SIG-M5 (cell line): ENCODE data around the gene ALK.

Source experiments
- DNase-seq: peaks from one replicate; lab custom pipeline; 2025; lab: John Stamatoyannopoulos, UW

The ALK gene

DNA sequence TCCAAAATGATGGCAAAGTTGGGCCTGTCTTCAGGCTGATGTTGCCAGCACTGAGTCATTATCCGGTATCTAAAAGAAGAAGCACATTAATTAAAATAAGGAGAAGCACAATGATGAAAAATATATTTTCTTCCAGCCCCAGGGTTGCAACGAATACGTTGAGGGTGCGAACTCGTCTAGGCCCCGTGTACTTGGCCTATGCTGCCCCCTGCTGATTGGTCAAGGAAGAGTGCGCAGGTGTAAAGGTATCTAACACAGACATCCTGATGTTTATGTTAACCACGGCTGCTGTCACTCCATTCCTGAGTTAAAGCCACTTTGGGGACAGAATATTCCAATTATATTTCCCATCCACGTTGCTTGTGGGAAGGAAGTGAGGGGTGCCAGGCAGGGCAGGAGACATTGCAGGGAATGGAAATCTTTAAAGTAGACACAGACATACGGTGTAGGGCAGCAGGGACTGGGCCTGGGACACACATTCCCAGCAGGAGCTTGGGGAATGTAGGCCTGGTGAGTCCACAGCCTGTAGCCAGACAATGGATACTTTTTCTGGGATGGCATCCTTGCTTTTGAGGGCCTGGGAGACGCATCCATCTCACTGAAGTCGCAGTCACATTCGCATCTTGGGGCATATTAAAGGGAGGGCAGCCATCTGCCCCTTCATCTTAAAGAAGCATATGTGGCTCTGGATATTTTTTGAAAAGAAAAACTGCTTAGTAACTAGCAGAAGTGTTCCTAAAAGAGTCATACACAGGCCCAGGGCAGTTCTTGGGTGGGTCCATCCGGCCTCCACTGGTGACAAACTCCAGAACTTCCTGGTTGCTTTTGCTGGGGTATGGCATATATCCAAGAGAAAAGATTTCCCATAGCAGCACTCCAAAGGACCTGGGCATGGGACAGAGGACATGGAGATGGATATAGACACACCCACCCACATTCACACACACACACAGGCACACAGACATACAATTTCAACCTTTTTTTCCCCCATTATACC, 724.3 kb downstream of the ALK start:
- DNase-seq, result no peak

DNA sequence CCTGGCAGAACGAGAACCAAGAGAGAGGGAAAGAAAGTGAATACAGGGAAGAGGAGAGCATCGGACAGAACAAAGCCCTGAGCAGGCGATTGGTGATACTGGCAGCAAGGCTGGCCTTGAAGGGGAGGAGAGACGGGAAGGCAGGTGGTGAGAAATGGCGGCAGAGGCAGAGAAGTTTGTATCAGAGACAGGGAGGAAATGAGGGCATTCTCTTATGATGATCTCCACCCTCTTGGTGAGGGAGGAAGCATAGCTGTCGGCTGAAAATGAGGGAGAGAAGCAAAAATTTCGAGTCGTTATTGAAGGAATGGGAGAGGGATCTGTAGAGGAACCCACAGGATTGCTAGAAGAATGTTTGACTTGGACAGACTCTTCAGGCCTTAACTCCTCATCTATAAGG, 725.6 kb downstream of the ALK start:
- no peak for DNase-seq

DNA sequence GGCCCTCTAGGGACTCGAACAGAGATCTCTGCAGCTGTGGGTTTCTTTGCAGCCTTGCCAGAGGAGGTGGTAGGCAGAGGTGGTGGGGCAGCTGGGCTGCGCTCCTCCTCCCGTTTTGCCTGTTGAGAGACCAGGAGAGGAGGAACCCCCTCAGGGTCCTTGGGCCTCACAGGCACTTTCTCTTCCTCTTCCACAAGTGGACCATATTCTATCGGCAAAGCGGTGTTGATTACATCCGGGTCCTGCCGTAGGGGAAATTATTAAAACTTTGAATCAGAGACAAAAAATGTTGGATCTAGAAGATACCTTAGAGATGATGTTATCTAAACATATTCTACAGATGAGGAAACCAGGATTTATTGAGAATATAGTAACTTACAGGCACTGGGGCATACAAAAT, 727.7 kb downstream of the ALK start:
- no peak for DNase-seq

DNA sequence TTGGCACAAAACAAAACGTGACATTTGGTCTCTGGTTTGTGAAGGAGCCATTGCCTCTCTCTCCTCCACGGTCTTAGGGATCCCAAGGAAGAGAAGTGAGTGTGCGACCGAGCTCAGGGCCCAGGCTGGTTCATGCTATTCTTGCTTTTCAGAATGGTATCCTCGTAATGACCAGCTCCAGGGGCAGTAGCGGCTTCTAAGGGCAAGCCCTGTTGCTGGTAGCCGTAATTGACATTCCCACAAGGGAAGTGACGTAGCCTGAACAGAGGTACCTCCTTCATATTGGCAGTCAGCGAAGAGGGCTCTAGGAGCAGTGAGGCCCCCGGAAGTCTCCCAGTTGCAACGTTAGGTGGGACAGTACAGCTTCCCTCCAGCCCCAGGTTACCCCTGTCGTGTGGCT, 728.3 kb downstream of the ALK start:
- no peak for DNase-seq

GRCh38 chr2:29192526-29192925, 728.9 kb downstream of the ALK start:
- no peak for DNase-seq

DNA sequence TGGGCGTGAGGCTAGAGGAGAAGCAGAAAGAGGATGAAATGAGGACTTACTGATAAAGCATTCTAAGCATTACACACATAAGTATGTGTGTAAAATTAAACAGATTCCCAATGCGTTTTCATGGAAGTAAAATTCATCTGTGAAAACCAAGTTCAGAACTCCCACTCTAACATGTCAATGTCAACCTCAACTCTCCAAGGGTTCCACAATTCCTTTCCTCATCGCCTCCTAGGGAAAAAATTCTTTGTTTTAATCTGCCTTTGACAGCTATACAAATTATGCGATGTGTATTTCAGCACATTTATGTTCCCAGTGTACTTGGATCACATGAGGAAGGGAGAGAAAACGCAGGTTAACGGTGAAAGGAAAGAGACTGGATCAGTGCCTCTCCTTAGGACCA, 729.6 kb downstream of the ALK start:
- no peak for DNase-seq

DNA sequence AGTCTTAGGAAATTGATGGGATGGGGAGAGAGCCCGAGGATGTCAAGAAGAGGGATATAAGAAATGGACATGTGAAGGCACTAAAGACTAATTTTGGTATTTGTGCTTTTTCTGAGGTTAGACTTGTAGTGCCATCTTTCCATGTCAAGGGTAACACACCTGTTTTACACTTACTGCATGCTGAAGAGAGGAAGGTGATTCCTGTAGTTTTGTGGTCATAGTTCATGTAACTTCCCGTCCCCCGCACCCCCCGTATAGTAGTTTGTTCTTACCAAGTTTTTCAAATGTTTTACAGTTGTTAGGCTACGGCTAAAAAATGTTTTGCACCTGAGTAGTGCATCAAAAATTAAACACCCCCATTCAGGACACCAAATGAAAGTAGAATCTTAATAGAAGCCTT, 732.3 kb downstream of the ALK start:
- DNase-seq, result no peak

- no peak for DNase-seq
Measured at GRCh38 chr2:29187926-29188325, 733.5 kb downstream of the ALK start.

DNA sequence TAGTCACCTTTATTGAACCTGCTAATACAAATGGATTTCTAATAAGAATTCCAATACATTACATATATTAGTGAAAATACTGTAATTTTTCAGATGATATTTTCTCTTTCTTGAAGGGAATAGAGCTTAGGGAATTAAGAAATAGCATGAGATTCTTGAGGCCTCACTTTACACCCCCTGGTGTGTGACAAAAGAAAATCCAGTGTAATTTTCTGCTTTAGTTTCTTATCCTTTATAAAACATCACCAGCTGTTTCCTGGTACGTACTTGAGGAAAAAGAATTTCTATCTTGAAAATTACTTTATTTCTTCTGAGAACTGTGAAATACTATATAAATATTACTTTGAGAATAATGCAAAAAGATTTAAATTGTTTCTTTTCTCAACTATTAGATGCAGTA, 734.6 kb downstream of the ALK start:
- no peak for DNase-seq

- DNase-seq, result no peak
Measured at GRCh38 chr2:29184531-29184930, 736.9 kb downstream of the ALK start.

DNA sequence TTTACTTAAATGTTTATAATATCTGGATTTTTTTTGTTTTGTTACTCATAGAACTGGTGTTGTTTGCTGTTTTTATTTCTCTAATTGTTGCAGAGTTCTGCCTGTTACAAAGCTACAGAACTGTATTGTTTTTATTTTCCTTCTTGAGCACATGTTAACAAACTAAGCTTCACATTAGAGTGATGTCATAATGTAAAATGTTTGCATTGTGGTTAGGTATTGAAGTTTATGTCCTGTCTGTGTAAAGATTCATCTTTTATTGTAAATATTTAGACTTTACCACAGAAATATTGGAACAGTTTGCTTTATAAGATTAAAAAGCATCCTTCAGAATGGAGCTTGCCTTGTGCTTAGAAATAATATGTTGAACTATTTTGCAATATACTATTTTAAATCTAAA, 738.5 kb downstream of the ALK start:
- no peak for DNase-seq

DNA sequence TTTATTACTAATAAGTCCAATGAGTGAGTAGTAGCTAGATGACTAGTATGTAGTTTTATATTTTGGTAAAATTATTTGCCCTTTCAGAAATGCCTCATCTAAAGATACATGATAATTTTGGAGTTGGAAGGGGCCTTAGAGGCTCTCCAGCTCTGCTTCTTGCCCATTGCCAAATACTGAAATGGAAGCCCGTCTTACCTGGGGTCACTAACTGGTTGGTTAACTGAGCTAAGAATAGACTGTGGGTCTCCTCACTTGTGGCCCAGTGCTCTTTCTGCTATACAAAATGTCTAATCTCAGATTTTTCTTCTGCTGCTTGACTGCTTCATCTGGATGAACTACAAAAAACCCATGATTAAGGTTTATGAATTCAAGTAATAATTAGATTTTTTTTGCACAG, 739.1 kb downstream of the ALK start:
- DNase-seq, result no peak

DNA sequence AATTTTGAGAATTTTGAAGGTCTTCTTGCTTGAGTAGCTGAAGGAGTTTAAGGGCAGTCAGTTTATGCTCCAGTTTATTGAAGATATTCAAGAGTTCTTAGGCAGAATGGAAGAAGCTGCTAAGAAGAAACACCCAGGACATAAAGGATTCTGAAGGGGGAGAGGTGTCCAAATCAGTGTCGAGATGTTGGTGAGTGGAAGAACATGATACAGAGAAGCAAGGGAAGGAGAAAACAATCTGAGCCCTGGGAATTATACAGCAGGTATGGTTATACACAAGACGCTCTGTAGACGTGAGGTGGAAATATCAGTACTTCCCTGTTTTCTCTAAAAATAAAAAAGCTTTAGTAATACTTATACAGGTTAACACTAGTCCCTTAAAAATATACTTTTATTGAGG, 746.0 kb downstream of the ALK start:
- no peak for DNase-seq

- no peak for DNase-seq
Measured at GRCh38 chr2:29174937-29175336, 746.4 kb downstream of the ALK start.

DNA sequence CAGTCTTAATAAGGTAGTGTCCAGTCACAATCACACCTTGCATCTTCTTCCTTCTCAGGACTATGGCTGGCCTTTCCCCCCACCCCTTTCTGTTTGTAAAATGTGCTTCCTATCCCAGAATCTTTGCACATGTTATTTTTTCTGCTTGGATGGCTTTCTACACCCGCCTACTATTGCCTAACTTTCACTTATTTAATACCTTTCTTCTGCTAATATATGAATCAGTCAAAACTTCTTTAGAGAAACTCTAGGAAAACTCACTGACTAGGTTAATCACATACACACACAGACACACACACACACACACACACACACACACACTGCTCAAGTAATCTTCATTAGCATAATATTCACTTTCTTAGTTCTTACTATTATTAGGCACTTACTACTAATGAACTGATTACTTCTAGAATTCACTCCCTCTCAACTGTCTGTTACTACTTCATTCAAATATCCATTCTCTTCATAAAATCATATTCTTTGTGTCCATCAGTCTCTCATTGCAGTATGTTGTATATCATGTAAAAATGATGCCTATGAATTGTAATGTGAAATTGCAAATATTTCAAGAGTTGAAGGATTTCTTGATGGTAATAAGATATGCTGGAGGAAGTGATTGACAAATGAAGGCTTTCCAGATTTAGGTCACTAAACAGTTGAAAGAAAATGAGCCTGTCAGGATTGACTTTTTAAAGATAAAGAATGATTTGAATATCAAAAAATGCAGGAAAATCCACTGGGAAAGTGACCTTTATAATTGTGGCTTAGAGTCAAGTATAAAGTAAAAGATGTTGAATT, 754.9 kb downstream of the ALK start:
- DNase-seq, result no peak

DNA sequence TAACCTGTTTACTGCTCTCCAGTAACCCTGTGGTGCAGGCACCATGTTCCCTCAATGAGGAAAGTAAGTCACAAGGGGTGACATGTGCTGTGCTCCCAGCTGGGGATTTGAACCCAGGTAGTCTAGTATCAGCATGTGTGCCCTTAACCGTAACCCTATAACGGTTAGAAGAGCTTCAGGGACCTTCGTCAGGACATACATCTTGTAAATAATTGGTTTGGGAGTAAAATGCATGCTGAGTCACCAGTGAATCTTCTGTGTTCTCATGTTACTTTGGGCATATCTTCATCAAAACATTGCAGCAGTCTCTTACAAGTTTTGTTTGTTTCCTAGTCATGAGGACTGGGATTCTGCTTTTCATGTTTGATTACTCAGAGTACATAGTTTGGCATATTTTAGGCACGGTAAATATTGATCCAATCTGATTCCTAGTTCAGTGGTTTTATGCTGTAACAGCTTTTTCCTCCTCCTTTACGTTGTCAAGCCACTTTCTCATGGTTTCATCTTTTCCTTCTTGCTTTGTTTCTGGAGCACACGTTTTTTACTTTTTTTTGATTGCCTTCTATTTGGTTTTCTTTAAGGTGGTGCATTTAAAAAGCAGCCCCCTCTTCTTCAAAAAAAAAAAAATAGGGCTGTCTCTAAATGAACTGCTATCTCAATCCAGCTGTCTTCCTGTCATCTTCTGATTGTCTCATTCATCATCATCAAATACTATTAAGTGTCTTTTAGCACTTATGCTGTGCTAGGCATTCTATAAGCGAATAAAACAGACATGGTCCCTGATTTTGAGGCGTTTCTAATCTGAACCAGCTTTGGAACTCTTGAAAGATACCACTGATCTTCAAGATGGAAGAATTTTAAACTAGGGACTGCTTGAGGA, 755.8 kb downstream of the ALK start:
- DNase-seq, result no peak

GRCh38 chr2:29164091-29164846, 757.1 kb downstream of the ALK start:
- no peak for DNase-seq

- DNase-seq, result no peak
Measured at GRCh38 chr2:29162204-29162928, 759.0 kb downstream of the ALK start.

- DNase-seq, result no peak
Measured at GRCh38 chr2:29160184-29160583, 761.2 kb downstream of the ALK start.

DNA sequence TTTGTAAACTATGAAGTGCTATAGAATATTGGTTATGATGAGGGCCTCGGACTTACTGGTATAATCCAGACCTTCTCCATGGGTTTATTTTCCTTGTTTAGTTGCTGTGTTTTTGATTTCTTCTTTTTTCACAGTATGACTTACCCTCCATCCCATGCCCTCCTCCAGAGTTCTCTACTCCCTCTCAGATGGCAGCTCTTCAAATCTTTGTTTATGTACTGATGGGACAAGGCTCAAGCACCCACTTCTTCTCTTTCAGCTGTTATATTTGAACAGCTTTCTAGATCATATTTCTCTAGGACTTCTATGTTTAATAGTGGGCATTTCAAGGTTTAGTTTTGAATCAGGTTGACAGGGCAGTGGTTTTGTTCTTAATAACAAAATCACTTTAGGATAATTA, 762.3 kb downstream of the ALK start:
- no peak for DNase-seq

GRCh38 chr2:29157131-29157530, 764.3 kb downstream of the ALK start:
- no peak for DNase-seq
